GM12878 (cell line): Measurements from ENCODE around the gene TH.

ENCODE experiments used
- REST ChIP-seq: IDR thresholded peaks from 2 replicates; pipeline ENCODE4 v1.6.1; 2012; ENCODE audit warnings: mild to moderate bottlenecking, low read depth, low read length
- USF2 ChIP-seq: IDR thresholded peaks from 2 replicates; pipeline ENCODE4 v1.6.1; 2011; ENCODE audit warnings: low read depth, low read length, improper control_type of control experiment, borderline replicate concordance

- TF ChIP-seq USF2 (no peak), REST (no peak)
These were observed 4.2 kb downstream of the TH start for GRCh38 chr11:2167141-2168045.
